SK-N-SH (cell line): ENCODE results near the gene APOBR.
"Not testable (repeated sequence)": the region's sequence is repeated elsewhere in the genome, so short reads cannot be mapped to it uniquely, and the experiment has no call there.

Experiments used
- EZH2phosphoT487 ChIP-seq: fragments of 200-600 bp; sonication (generic); IDR thresholded peaks from 2 replicates; pipeline ENCODE4 v1.6.1; 2017; ENCODE audit warnings: low read depth, mixed run types, mild to moderate bottlenecking, antibody characterized with exemption, moderate library complexity, borderline replicate concordance
- POLR2AphosphoS5 ChIP-seq: IDR thresholded peaks from 2 replicates; pipeline ENCODE4 v1.6.1; 2012; ENCODE audit warnings: low read depth, low read length
- RCOR1 ChIP-seq: fragments of 150-350 bp; IDR thresholded peaks from 2 replicates; pipeline ENCODE4 v1.6.1; 2017; ENCODE audit warnings: antibody characterized with exemption, low read length
- TCF12 ChIP-seq: IDR thresholded peaks from 2 replicates; pipeline ENCODE4 v1.4.0; 2012
- TF ChIP-seq, protein P1 (sequence below): fragments of 200-600 bp; sonication (generic); IDR thresholded peaks from 2 replicates; pipeline ENCODE4 v1.6.1; 2017; ENCODE audit warnings: antibody characterized with exemption, mild to moderate bottlenecking, moderate library complexity

DNA sequence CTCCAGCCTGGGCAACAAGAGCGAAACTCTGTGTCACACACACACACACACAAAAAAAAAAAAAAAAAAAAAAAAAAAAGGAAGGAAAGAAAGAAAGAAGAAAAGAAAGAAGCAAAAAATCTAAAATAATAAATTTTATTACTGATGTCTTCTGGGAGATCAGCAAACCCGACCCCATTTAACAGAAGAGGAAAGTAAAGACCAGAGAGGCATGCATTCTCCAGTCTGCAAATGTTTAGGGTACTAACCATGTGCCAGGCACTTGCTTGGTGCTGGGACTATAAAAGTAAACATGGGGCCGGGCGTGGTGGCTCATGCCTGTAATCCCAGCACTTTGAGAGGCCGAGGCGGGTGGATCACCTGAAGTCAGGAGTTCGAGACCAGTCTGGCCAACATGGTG, 51.5 kb downstream of the APOBR start:
- TF ChIP-seq TCF12, EZH2phosphoT487, RCOR1, POLR2AphosphoS5: not testable (repeated sequence)
- TF ChIP-seq, protein P1, sequence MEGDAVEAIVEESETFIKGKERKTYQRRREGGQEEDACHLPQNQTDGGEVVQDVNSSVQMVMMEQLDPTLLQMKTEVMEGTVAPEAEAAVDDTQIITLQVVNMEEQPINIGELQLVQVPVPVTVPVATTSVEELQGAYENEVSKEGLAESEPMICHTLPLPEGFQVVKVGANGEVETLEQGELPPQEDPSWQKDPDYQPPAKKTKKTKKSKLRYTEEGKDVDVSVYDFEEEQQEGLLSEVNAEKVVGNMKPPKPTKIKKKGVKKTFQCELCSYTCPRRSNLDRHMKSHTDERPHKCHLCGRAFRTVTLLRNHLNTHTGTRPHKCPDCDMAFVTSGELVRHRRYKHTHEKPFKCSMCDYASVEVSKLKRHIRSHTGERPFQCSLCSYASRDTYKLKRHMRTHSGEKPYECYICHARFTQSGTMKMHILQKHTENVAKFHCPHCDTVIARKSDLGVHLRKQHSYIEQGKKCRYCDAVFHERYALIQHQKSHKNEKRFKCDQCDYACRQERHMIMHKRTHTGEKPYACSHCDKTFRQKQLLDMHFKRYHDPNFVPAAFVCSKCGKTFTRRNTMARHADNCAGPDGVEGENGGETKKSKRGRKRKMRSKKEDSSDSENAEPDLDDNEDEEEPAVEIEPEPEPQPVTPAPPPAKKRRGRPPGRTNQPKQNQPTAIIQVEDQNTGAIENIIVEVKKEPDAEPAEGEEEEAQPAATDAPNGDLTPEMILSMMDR = not testable (repeated sequence)
